Effector CD4-positive, alpha-beta T cell (primary cell): ENCODE results near the gene LMO1.

Source experiments
- DNase-seq: peaks from one replicate; pipeline ENCODE4 v3.0.0-alpha.2; 2020

Gene LMO1

DNA sequence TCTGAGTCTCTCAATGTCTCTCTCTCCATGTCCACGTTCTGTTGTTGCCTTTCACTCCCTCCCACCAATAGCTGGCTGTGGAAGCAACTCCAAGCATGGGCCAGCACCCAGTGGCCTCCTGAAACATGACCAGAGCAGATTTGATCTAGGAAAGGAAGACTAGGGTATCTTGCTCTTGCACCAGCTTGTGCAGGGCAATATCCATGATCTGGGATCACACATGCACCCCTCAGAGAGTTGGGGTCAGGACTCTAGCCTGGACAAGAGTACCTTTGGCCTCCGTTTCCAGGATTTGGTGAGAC, 60.3 kb downstream of the LMO1 start:
- no peak for DNase-seq

GRCh38 chr11:8202516-8203413, 60.9 kb downstream of the LMO1 start:
- DNase-seq: no peak

DNA sequence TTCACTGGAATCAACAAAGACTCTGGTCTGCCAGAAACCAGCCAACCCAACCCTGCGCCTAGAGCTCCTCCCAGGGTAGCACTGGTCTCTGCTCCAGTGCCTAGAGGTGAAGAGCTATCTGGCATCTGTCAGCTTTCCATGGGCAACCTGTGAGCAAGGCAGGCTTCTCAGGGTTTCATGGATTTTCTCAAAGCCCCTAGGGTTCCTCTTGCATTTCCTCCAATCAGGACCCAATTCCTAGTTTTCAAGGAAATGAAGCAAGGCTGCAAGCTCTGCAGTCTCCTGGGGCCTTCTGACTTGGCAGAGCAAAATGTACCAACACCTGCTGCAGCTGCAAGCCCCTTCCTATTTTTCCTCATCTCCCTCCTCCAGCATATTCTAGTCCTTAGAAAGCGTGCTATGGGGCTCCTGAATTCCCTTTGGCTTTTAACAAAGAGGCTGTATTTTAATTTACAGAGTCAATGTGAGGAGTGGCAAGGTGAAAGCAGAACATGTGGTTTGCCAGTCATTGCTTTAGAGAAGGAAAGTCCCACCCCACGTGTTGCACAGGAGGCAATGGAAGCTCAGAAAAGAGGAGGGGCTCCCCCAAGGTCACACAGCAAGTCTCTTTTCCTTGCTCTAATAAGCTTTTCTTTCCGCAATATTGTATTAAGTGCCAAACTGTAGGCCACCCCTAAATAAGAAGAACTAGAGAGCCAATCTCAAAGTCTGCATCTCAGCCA, 61.9 kb downstream of the LMO1 start:
- no peak for DNase-seq

GRCh38 chr11:8199676-8200075, 64.0 kb downstream of the LMO1 start:
- DNase-seq: no peak

DNA sequence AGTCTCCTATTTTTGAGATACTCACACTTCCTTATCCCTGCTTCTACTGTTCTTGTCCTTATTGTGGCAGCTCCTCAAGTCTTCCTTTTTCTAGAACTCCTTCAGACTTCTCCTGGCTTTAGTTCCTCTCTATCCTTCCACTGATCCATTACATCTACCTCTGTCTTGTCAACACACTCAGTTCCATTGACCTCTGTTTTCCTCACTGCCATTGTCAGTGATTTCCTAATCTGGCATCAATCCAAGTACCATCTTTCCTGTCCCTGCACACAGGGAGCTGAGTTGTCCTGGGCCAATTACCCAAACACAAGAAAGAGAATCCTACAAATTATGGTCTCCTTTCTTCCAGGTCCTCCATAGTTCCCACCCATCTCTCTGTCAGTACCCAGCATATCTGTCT, 66.9 kb downstream of the LMO1 start:
- no peak for DNase-seq

DNA sequence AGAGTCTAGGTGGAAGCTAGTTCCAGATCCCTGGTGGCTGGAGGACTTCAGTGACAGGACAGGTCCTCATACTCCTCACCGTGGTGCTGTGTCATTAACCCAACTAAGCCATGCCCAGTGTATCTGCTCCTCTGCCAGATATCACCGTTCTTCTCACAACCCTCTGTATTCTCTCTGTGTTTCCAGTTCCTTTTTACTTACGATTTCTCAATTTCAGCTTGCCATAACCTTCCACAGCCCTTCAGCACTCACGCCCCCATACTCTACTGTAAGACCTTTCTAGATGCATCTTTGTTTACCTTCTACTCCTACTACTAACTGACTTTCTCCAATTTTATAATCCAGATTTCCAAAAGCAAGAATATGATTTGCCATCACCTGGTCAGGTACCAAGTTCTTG, 68.7 kb downstream of the LMO1 start:
- no peak for DNase-seq

GRCh38 chr11:8192896-8193209, 70.8 kb downstream of the LMO1 start:
- no peak for DNase-seq

DNA sequence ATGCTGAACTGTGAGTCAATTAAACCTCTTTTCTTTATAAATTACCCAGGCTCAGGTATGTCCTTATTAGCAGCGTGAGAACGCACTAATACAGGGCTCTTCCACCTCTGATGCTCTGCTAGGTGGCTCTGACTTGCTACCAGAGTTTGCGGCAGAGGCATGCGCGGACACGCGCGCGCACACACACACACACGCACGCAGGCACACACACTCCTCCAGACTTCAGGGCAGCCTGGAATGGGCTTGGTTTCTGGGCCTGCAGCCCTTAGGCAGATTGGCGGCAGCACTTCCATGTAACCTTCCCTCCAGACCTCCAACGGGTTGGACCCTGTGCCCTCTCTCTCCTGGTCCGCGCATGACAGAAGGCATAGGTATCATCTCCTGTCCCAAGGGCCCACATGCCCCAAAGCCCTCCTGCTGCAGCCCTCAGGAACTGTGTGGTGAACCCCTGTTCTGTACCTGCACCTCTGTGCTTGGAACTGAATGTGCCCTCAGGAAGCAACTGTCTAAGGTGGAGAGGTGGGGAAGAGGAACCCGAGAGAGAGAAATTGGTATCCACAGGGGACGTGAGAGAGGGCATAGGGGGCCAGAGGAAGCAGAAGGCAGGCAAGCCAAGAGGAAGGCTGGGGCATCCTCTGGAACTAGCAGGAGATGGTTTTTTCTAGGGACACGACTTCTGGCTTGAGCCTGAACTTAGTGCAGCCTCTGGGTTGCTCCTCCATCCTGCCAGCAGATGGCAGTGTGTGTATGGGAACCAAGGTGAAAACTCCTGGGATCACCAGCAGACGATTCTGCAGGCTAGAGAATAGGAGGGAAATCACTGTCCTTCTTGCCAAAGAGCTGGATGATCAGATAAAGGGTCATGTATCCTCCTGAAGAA, 71.4 kb downstream of the LMO1 start:
- peak; percentile 17 for DNase-seq

DNA sequence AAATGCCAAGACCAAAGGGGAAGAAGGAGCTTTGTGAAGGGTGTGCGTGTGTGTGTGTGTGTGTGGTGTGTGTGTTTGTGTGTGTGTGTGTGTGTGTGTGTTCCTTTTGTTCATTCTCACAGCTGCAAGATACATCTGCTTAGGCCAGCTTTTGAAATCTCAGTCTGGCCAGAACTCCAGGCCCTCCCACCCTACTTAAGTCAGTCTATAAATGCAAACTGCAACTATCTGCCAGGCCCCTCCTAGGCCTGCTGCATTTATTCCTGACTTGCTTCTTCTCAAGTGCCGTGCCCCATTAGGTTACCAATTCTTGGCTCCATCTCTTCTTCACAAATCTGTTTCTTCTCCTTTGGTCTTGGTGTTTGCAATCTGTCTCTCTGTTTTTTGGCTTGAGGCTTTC, 73.2 kb downstream of the LMO1 start:
- DNase-seq: no peak

DNA sequence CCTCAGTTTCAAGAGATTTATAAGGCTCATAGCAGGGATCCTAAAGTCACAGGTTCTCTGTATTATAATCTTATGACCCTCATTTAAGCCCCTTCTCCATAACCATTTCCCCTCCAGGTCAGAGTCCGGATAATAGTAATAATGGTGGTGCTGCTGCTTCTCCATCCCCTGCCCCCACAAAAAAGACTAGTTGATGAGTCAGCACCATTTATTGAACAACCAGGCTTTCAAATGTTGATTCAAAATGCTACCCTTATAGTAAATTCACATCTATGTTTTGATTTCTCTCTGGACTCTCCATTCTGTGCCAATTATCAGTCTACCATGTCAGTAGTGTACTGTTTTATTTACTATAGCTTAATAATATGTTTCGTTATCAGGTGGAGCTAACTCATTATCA, 77.2 kb downstream of the LMO1 start:
- DNase-seq: no peak

DNA sequence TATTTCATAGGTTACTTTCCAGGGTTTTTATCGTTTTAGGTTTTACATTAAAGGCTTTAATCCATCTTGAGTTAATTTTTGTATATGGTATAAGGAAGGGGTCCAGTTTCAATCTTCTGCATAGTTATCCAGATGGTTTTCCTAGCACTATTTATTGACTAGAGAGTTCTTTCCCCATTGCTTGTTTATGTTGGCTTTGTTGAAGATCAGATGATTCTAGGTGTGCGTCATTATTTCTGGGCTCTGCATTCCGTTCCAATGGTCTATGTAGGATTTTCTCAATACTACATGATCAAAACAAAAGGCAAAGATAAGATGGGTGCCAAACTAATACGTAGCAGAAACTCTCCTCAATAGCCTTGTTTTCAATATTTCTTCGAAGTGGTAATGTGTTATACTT, 80.6 kb downstream of the LMO1 start:
- DNase-seq: no peak

DNA sequence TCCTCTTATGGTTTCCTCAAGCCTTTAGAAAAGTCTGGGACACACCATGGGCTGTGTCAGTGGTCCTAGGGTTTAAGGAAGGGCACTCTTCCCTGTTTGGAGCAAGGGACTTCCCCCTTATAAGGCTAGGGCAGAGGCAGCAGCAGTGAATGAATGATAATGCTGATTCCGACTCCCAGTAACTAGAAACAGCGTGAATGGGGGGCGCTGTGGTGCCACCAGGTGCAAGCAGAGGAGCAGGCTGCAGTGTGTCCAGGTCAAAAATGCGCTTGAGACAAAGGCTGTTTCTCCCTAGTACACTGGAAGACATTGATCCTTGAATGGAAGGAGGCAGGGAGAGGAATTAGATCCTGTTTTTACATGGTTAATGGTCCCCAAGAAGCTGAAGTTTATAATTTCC, 83.2 kb downstream of the LMO1 start:
- DNase-seq: no peak

DNA sequence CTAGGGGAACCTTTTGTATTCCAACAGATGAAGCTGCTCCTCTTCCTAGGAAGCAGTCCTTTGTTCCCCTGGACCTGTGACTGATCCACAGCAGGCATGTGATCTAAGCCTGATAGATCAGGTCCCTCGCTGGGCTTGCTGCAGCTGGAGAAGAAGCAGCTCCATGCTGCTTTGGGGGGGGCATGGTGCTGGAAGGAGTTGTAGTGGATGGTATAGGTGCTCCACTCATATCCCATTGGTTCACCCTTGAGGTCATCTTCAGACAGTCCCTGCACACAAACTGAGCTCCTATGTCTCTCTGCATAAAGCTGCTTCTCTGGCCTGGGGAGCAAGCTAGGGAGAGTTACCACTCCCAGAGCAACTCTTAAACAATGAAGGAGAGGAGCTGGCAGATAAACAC, 85.4 kb downstream of the LMO1 start:
- no peak for DNase-seq

GRCh38 chr11:8177136-8177535, 86.5 kb downstream of the LMO1 start:
- DNase-seq: no peak
